NCI-H526 treated with DMSO at 0.1 percent for 48 hours (cell line): ENCODE data around the gene COBLL1.
"Not testable (repeated sequence)": the region's sequence is repeated elsewhere in the genome, so short reads cannot be mapped to it uniquely, and the experiment has no call there.

ENCODE experiments used
- DNase-seq: peaks from one replicate; lab custom pipeline; 2025; lab: John Stamatoyannopoulos, UW

COBLL1 gene

DNA sequence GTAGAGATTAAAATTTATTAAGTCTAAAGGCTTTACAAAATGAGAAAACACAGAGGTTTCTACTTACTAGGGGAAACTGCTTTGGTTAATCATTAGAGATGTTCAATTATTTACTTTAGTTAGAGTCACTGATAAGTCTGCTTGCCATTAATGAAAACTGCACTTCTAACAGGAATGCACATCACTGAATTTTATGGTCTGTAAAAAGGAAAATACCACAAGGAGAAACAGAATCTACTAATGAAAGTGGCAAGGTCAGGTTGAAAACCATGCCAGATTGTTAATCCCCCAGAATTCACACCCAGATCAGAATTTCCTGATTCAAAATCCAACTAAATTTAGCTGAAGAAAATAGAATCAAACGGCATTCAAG lies 129.9 kb downstream of the COBLL1 start:
- no peak for DNase-seq

DNA sequence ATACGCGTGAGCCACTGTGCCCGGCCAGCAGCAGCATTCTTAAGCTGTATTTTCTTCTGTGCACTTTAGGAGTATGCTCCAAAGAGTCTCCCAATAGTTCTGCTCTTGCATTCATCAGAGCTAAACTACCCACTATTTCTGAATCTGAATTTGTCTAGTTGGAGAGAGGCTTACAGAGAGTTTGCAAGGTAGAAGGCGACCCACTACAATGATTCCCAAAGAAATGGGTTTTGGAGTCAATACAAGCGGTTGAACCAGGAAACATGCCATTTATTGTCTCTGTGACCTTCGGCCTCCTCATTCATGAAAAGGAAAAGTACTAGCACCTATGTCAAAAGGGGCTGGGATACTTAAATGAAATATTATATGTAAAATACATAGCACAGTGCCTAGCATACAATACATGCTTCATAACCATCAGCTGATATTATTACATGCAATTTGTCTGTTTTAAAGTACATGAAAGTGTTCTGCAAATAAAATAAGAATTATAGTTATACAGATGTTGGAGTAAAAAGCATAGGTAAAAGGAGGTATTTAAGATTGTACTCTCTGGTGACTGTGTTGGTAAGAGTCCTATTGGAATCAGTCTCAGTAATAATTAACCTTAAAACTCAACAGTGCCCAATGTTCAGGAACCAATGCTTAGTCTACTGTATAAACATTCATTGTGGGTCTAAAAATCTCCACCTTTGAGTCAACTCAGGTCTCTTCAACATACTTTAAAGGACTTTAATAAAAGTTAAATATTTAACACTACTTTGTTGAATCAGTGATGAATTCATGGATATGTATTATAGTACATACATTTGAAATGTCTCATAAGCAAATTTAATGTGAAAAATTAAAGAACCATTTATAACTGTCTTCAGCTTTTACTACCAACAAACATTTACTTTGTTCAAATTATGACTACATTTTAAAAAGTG lies 130.5 kb downstream of the COBLL1 start:
- peak; percentile 17 for DNase-seq

DNA sequence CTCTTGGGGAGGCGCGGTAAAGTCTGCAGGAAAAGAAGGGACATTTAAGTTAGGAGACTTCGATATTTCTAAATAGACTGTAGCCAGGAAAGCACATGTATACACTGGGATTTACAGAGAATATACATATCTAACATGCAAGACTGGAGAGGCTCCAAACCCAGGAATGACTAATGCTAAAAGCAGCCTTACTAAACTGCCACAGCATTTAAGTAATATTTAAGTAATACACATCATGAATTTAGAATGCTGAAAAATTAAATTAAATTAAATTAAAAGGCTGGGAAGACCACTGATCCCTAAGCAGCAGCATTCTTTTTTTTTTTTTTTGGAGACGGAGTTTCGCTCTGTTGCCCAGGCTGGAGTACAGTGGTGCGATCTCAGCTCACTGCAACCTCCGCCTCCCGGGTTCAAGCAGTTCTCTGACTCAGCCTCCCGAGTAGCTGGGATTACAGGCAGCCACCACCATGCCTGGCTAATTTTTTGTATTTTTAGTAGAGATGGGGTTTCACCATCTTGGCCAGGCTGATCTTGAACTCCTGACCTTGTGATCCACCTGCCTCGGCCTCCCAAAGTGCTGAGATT lies 131.3 kb downstream of the COBLL1 start:
- not testable (repeated sequence) for DNase-seq

DNA sequence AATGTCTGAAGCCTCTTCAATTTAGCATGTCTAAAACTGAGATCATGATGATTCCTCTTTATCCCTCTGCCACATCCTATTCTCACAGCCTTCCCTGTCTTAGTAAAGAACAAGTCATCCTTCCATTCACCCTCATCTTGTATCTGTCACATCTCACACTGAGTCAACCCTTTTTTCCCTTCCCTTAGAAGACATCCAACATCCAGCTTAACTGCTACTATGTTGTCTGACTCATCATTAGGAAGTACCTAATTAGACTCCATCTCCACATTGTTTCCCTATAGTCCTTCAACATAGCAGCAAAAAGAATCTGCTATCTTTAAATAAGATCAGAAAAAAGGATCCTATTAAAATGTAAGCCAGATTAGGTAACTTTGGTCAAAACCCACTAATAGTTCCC lies 135.1 kb downstream of the COBLL1 start:
- DNase-seq: no peak

DNA sequence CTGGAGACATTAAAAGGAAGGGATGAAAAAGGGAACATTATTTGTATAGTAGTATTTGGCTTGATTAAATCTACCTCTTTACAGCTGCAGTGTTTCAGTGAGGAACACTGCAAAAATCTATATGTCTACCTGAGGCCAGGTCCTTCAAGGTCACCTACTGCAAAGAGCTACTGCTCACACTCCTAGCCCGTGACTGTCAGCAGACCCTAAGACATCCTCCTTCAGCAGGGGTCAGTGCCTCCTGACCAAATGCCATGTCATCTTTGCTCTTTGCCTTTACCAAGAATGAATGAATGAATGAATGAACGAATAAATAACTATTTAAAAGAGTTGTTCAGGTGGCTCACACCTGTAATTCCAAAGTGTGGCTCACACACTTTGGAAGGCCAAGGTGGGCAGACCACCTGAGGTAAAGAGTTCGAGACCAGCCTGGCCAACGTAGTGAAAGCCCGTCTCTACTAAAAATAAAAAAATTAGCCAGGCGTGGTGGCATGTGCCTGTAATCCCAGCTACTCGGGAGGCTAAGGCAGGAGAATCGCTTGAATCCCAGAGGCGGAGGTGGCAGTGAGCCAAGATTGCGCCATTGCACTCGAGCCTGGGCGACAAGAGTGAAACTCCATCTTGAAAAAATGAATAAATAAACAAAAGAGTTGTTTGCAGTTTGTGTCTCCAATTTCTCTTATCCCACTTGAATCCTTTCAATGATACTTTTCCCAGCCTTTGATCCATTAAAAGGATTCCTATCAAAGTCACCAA lies 136.0 kb downstream of the COBLL1 start:
- no peak for DNase-seq

DNA sequence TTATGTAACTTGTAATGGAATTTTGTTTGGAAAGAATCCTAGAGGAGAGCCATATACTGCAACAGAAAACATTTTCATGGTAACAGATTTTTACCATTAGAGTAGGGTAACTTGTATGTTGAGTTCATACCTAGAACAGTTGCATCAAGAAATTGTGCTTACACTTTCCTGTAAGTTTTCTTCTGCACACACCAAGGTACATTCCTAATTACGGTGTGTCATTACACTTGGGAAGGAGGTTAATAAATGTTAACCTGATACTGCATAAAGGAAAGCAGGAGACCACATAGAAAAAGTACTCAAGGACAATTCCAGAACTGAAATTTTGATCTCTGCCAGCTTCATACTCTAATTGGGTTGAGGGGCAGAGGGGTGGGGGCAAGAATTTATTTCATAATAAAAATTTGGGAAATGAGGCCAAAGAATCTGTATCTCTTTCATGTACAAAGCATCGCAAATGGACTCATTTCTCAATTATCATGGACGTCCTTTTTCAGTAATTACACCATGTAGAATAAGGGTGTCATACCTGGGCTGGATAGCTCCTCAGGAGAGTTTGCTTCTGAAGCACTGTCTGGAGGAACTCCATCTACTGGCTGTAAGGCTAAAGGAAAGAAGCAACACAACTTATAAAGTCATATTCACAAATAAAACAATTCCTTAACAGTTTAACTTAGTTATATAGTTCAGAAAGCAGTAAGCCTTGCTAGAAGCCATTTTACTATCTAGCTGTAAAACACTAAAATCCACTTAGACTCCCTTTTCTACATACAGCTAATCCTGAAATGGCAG lies 137.5 kb downstream of the COBLL1 start:
- DNase-seq: no peak

DNA sequence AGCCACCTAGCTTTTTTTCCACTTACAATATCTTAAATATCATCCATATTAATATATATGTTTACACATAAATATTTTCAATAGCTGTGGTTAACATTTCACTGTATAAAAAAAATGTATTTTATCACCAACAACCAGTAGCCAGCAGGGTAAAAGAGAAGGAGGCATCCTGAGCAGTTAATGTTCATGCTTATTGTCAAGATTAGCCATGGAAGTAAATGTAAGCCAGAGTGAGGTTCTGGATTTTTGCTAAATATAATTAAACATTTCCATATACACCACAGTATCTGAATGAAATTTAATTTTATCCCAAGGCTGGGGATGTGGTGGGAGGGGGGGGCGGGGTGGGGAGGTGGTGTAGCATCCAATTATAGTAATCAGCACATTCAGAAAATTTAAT lies 140.1 kb downstream of the COBLL1 start:
- DNase-seq: no peak

DNA sequence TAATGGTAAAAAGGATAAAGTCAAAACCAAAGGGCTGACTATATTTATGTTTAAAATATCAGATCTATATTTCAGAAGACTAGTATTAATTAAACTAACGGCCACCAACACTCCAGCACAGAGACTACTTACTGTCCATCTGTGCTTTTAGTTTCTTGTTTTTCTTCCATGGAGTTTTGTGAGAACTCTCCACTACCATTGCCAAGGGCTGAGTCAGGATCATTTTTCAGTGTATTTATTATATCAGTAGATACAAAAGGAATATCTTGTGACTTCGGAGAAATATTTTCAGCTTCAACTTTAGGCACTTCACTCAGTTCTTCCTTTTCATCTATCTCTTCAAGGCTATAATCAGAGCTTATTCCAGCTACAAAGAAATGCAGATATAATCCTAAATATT lies 141.2 kb downstream of the COBLL1 start:
- no peak for DNase-seq

DNA sequence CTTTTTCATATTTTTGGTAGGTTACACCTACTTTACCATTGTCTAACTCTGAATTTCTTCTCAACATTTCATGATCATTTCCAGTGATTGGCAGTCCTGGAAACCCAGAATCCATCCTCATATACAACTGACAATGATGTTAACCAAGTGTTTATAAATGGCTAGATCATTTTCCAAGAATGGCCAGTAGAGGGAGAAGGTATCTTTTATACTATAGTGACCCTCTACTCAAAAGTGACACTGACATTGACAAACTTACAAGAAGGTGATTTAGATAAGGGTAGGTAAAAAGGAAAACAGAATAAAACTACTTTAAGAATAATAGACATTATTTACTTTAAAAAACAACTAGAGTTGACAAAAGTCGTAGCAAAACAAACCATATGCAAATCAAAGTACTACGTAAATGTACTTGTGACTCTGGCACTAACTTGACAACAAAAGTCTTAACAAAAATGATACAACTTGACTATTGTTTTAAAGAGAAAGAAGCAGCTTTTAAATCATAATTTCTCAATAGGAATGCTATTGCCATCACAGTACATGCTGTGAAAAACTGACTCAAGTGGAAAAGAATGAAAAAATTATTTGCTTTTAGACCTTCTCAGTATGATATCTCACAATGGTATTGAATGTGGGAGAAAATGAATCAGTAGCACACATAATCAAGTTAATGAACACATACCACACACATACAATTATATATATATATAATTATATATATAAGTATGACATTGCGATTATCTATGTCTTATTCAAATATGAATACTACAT lies 143.7 kb downstream of the COBLL1 start:
- no peak for DNase-seq

DNA sequence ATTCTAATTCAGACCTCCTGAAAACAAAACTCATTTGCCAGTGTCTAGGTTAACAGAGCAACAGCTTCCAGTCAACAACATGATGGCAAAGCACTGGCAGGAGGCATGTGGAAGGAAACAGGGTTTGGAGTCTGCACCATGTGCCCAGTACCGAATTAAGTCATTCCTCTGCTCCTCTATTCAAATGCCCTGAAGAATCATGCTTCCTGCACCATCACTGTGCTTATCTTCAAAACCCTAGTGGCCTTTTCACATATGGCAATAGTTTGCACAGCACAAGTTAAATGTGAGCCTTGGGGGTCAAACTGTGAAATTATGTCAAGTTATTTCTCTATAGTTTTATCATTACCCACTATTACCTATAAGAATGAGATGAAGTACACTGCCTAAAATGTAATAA lies 145.0 kb downstream of the COBLL1 start:
- DNase-seq: no peak

DNA sequence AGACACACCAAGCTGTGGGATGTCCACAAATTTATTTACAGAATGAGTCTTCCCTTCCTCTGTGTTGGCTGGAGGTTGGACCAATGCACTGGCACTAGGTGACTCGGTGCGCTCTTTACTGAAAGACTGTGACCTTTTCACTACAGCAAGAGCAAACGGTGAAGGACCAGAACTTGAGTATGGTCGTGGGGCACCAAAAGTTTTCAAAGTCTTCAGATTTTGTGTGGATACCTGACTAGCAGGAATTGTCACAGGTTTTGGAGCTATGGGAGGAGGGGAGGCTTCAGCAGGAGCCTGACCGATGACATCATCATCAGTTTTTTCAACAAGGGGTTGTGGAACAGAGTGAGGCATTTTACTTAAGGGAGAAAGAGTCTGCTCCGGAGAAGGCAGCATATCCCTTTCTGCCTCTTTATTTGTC lies 147.3 kb downstream of the COBLL1 start:
- no peak for DNase-seq

DNA sequence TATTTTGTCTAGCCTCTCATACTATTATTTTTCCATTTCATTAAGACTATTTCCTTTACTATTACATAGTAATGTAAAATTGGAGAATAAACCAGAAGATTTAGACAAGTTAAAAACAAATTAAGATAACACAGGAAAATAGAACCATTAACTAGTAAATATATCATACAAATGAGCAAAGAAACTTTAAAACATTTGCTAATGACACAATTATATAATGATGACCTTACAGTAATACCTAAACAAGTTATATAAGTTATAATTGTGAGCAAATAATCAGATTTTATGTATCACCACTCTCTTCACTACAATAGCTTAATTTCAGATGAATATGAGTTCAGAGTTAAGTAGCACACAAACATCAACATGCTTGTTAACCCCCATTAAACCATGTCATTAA lies 147.8 kb downstream of the COBLL1 start:
- no peak for DNase-seq

DNA sequence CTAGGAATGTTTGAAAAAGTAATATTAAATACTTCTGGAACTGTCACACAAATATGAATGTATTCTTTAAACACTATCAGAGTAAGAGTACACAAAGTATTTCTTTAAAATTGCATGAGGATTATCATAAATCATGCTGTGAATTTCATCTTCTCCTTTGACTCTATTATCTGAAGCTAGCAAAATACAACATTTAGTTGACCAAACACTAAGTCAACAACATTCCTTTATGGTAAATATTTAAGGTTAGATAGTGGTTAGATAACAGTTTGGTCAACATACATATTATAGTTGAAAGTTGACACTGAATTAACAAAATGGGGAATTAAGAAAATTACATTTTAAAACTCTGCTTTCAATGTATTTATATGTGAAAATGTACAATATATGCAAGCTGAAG lies 148.2 kb downstream of the COBLL1 start:
- no peak for DNase-seq

DNA sequence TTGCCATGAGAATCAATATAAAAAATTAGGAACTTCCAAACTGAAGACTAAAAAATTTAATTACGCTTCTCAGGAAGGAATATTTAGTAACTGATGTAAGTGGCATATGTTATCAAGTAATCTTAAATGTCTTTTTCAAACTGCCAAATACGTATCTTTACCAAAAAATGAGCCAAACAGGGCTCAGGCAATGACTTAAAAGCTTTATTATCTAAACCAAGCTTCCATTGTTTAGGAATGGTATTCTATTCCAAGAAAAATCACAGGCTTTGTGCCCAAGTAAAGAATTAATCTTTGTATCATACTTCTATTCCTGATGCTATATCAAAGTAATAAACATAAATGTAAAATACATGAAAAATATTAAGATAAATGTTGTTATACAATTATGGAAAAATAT lies 148.7 kb downstream of the COBLL1 start:
- no peak for DNase-seq

DNA sequence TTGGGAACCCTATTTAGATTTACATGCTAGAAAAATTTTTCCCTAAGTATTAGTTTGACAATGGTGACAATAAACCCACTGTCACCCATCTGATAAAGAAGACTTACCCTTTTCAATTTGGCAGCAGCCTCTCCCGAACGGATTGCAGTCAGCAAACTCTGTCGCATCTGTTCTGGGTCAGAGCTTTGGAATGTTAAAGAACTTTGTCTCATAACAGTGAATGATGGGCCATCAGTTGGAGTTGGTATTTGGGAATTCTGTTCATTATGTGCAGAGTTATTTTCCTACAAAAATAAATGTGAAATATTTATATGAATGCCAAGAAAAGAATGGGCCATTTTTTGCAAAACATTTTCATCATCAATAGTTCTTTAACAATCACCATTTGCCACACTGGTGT lies 149.5 kb downstream of the COBLL1 start:
- no peak for DNase-seq

DNA sequence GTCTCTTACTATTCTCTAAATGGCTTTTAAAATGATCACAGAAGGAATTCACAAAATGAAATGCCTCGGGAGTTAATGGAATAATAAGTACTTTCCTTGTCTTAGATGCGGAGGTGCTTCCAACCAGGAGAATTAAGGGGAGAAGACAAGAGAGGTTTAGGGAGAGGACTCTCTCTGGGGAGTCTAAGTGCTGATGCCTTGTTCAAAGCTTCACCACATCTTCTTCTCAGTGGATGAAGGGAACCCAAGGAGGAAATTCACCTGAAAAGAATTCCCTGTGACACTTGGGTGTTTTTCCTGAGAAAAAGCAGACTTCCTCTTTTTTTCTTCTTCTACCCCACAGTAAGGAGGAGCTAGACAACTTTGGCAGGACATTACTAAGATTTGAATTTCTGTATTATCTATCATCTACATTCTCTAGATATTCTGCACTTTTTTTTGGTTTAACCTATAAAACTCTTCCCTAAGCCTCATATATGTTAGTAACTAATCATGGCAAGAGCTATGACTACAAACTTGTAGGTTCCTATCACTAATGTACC lies 150.2 kb downstream of the COBLL1 start:
- no peak for DNase-seq

DNA sequence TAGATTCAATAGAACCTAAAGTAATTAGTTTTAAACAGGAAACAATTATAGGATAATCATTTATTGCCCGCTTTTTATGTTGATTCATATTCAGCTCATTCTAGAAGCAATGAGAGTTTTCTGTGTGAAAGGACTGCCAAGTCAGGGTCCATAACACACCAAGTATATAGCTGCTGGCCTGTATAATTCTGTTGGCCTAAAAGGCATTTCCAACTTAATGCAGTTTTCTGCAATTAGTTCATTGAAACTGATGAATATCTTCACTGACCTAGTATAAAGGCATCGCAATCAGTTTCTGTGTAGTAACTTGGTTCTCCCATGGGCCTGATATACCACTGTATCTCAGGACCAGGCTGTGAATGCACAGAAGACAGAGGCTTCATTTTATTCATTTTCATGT lies 151.3 kb downstream of the COBLL1 start:
- no peak for DNase-seq

DNA sequence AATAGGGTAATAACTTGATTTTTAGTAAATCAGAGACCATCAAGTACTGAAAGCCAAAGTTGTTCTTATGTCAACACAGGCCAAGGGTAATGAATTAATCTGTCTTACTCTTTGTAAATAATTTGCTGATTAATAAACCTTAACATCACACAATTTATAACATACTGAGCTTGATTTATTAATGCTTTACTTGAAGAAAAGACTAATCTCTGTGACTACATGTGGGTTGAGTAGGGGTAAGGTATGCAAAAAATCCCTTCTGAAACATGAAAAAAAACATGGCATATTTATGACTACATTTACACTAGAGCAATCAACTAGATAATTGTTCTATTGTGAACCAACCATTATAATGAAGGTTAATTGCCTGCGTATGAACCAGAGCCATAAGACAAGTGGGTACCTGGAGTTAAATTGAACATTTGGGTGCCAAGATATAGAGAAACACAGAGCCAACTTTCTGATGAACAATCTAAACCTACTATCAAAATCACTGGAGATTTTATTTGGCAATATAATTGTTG lies 152.7 kb downstream of the COBLL1 start:
- no peak for DNase-seq

DNA sequence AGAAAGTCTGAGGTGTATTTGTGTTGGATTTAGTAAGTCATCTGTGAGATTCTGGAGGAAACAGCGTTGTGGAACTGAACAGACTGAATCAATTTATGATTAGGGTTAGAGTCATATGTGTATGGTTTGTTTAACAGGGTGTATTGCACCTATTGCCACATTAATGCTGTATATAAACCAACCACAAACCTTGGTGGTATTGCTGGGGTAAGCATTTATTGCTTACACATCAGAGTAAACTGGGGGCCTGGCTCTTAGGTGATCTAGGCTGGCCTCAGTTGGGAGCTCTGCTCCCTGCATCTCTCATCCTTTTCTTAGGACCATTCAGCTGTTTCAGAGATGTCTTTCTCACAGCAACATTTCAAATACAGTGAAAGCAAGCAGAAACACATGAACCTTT lies 160.6 kb downstream of the COBLL1 start:
- no peak for DNase-seq

DNA sequence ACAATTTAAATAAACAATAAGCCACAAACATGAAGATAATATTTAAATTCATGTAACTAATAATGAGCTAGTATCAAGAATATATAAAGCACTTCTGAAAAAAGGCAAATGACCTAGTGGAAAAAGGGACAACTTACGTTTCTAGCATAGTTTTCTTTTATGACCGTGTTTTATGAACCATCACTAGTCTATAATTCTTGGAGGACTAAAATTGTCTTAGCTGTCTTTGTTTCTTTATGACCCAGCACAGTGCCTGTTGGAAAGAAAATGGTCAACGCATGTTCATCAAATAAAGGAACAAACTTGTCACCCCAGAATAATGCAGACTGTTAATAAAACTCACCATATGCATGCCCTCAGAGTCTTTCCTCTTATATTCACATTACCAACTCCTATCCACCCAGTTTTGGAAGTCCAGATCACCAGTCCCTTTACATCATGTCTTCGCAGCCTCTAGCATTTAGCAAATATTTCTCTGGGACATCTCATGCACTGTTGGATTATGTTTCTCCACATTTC lies 162.9 kb downstream of the COBLL1 start:
- no peak for DNase-seq

DNA sequence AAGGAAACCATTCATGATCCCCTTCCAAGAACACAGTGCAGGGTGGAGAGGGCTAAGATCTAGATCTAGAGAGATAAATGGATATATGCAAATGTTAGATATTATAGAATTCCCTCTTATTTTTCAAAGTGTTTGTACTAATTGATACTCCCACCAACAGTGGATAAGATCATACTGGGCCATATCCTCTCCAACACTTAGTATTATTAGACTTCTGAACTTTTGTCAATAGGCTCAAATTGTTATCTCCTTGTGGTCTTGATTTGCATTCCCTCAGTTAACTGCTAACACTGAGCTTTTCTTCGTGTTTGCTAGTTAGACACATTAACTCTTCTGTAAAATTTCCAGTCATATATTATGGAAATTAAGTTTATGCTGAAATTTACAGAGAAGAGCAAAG lies 163.9 kb downstream of the COBLL1 start:
- DNase-seq: no peak
